ENCODE results near the gene ZBTB46. TPM values are rescaled to one million over a fixed set of nuclear protein-coding genes. Genes with fewer than 3 reads are reported as not detected.

ZBTB46 gene
- total RNA-seq, 4 donors from 2014 or later = 1.2 to 6.7 (median 5.7) TPM

- TF ChIP-seq CTCF (IDR thresholded peaks at IDR 0.05) (peak in 1 of 3 donors; percentile 84), POLR2A (IDR thresholded peaks at IDR 0.05) (no peak)
- intact Hi-C loops (cut with DNase I; ENCODE audit: low total_unique reads) = no loop called here
- WGBS, 2 donors = 49 to 52% methylated on average over 3 of the region's 3 CpGs
These were observed 15.8 kb upstream of the ZBTB46 start for GRCh38 chr20:63846888-63847236.

GRCh38 chr20:63846128-63846771, 15.2 kb upstream of the ZBTB46 start:
- no peak for DNase-seq (ENCODE audit: low spot score in 2 of 2)
- 1 to 5% methylated on average over 13 to 18 of the region's 24 CpGs for WGBS, 2 donors
- intact Hi-C loops (cut with DNase I; ENCODE audit: low total_unique reads) = no loop called here
- TF ChIP-seq CTCF (IDR thresholded peaks at IDR 0.05) (no peak), POLR2A (IDR thresholded peaks at IDR 0.05) (no peak)
- no peak overlapping the region for H3K4me3 ChIP-seq (ENCODE audit: low read depth, poor library complexity, severe bottlenecking)

More at GRCh38 chr20:63846888-63847236, 15.8 kb upstream of the ZBTB46 start:
- no peak for DNase-seq (ENCODE audit: low spot score in 2 of 2)
- no peak overlapping the region for H3K4me3 ChIP-seq (ENCODE audit: low read depth, poor library complexity, severe bottlenecking)

- DNase-seq (ENCODE audit: low spot score in 2 of 2) = no peak
- 54 to 63% methylated on average over 5 to 9 of the region's 9 CpGs for WGBS, 2 donors
- TF ChIP-seq POLR2A (IDR thresholded peaks at IDR 0.05) = no peak
- TF ChIP-seq CTCF (IDR thresholded peaks at IDR 0.05) = no peak
These were observed 13.5 kb upstream of the ZBTB46 start for GRCh38 chr20:63844511-63844991.

GRCh38 chr20:63843778-63844177, 12.7 kb upstream of the ZBTB46 start:
- 30 to 37% methylated on average over 5 to 16 of the region's 16 CpGs for WGBS, 2 donors
- intact Hi-C loops (cut with DNase I; ENCODE audit: low total_unique reads) = no loop called here
- DNase-seq (ENCODE audit: low spot score in 2 of 2) = no peak
- H3K4me3 ChIP-seq (ENCODE audit: low read depth, poor library complexity, severe bottlenecking) = no peak overlapping the region
- TF ChIP-seq POLR2A (IDR thresholded peaks at IDR 0.05) (no peak), CTCF (IDR thresholded peaks at IDR 0.05) (no peak)

More at GRCh38 chr20:63844511-63844991, 13.5 kb upstream of the ZBTB46 start:
- intact Hi-C loops (cut with DNase I; ENCODE audit: low total_unique reads) = no loop called here
- H3K4me3 ChIP-seq (ENCODE audit: low read depth, poor library complexity, severe bottlenecking) = no peak overlapping the region

- no peak for DNase-seq (ENCODE audit: low spot score in 2 of 2)
- H3K4me3 ChIP-seq (ENCODE audit: low read depth, poor library complexity, severe bottlenecking) = no peak overlapping the region
- intact Hi-C loops (cut with DNase I; ENCODE audit: low total_unique reads) = no loop called here
- TF ChIP-seq CTCF (IDR thresholded peaks at IDR 0.05) (no peak), POLR2A (IDR thresholded peaks at IDR 0.05) (no peak)
- 83 to 84% methylated on average over 12 of the region's 12 CpGs for WGBS, 2 donors
These were observed 12.2 kb upstream of the ZBTB46 start for GRCh38 chr20:63843222-63843621.

GRCh38 chr20:63842258-63842657, 11.2 kb upstream of the ZBTB46 start:
- WGBS, 2 donors = 74 to 77% methylated on average over 9 of the region's 9 CpGs
- no peak for TF ChIP-seq CTCF (IDR thresholded peaks at IDR 0.05)
- TF ChIP-seq POLR2A (IDR thresholded peaks at IDR 0.05) = no peak
- H3K4me3 ChIP-seq (ENCODE audit: low read depth, poor library complexity, severe bottlenecking) = no peak overlapping the region
- no peak for DNase-seq (ENCODE audit: low spot score in 2 of 2)
- intact Hi-C loops (cut with DNase I; ENCODE audit: low total_unique reads) = no loop called here

All from lower leg skin (tissue), 4 donors.